Glutamatergic neuron (in vitro differentiated cells): ENCODE results near the gene CLDND1. TPM values are rescaled to one million over a fixed set of nuclear protein-coding genes. Genes with fewer than 3 reads are reported as not detected.

Experiments used
- DNase-seq: peaks from one replicate; pipeline ENCODE4 v3.0.0; 2022
- H3K27ac Mint-ChIP-seq: one replicate; pipeline ENCODE4 v1.8.0; 2020; ENCODE audit warnings: mild to moderate bottlenecking, mixed read lengths, inconsistent platforms; ENCODE audit not compliant: unreplicated experiment
- H3K27me3 Mint-ChIP-seq: one replicate; pipeline ENCODE4 v1.8.0; 2020; ENCODE audit warnings: mild to moderate bottlenecking, moderate library complexity, mixed read lengths, inconsistent platforms; ENCODE audit not compliant: unreplicated experiment
- H3K36me3 Mint-ChIP-seq: one replicate; pipeline ENCODE4 v1.8.0; 2020; ENCODE audit warnings: mild to moderate bottlenecking, mixed read lengths, inconsistent platforms; ENCODE audit not compliant: unreplicated experiment
- H3K4me1 Mint-ChIP-seq: one replicate; pipeline ENCODE4 v1.8.0; 2020; ENCODE audit warnings: mild to moderate bottlenecking, low read depth, mixed read lengths, inconsistent platforms; ENCODE audit not compliant: unreplicated experiment
- H3K4me3 Mint-ChIP-seq: one replicate; pipeline ENCODE4 v1.8.0; 2020; ENCODE audit warnings: mild to moderate bottlenecking, mixed read lengths, inconsistent platforms; ENCODE audit not compliant: unreplicated experiment
- H3K9me3 Mint-ChIP-seq: one replicate; pipeline ENCODE4 v1.8.0; 2020; ENCODE audit warnings: mild to moderate bottlenecking, moderate library complexity, mixed read lengths, inconsistent platforms; ENCODE audit not compliant: unreplicated experiment
- total RNA-seq: library from RNA; stranded (reverse); fragmentation: NEBNext Ultra II Directional; extraction: Animal tissue kit (Norgen Biotek cat#: 25700); gene quantifications from one replicate; pipeline ENCODE4 v1.2.1, GENCODE V29; 2021; ENCODE audit not compliant: unreplicated experiment
- TF ChIP-seq, protein P1 (sequence below): fragments of 200-600 bp; sonication (generic); IDR thresholded peaks from one replicate; pipeline ENCODE4 v1.5.0; 2021; ENCODE audit not compliant: partially characterized antibody, unreplicated experiment

CLDND1 gene
- total RNA-seq, 1 donor from 2014 or later: 164 TPM

DNA sequence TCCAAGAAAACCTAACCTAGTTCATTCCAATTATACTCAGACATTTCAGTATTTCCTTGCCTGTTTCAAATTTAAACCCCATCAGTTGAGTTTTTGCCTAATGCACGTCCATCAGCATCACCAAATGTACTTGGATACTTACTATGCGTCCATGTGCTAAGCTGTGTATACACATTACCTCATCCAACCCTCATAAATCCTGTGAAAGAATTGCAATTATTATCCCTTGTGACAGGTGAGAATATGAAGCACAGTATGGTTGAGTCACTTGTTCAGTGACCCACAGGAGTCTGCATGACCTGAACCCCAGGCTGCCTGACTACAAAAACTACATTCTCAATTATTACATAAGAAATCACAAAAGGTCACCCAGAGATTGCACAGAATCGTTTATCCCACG is 22.7 kb downstream of the CLDND1 start:
- H3K4me3 Mint-ChIP-seq: no peak overlapping the region
- DNase-seq: no peak
- no peaks in the 10 kb centered on the region for H3K4me1 Mint-ChIP-seq
- TF ChIP-seq, protein P1, sequence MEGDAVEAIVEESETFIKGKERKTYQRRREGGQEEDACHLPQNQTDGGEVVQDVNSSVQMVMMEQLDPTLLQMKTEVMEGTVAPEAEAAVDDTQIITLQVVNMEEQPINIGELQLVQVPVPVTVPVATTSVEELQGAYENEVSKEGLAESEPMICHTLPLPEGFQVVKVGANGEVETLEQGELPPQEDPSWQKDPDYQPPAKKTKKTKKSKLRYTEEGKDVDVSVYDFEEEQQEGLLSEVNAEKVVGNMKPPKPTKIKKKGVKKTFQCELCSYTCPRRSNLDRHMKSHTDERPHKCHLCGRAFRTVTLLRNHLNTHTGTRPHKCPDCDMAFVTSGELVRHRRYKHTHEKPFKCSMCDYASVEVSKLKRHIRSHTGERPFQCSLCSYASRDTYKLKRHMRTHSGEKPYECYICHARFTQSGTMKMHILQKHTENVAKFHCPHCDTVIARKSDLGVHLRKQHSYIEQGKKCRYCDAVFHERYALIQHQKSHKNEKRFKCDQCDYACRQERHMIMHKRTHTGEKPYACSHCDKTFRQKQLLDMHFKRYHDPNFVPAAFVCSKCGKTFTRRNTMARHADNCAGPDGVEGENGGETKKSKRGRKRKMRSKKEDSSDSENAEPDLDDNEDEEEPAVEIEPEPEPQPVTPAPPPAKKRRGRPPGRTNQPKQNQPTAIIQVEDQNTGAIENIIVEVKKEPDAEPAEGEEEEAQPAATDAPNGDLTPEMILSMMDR: no peak
- no peaks in the 10 kb centered on the region for H3K27me3 Mint-ChIP-seq
- no peaks in the 10 kb centered on the region for H3K36me3 Mint-ChIP-seq
- no peak overlapping the region for H3K27ac Mint-ChIP-seq
- H3K9me3 Mint-ChIP-seq: no peaks in the 10 kb centered on the region

DNA sequence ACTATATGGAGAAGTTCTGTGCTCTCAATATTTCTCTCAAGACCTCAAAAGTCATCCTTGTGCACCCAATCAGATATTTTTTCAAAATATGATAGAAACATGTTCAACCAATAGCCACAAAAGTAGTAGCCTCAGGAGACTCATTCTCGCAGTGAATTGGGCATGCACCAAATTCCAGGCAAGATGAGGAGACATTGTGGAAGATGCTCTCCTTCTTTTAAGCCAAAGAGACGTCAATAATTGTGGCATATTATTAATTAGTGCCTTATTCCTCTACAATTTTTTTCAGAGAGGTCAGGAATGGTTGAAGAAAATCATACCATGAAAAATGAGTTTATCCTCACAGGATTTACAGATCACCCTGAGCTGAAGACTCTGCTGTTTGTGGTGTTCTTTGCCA is 25.3 kb downstream of the CLDND1 start, which contains the start of gene OR5K2:
OR5K2 (plus strand) TSS at position 301 of the 400 bp plus-strand sequence; CDS start at position 301, 0 bp downstream.
- Mint-ChIP-seq H3K36me3 (no peaks in the 10 kb centered on the region), H3K9me3 (no peaks in the 10 kb centered on the region)
- TF ChIP-seq, protein P1: no peak

DNA sequence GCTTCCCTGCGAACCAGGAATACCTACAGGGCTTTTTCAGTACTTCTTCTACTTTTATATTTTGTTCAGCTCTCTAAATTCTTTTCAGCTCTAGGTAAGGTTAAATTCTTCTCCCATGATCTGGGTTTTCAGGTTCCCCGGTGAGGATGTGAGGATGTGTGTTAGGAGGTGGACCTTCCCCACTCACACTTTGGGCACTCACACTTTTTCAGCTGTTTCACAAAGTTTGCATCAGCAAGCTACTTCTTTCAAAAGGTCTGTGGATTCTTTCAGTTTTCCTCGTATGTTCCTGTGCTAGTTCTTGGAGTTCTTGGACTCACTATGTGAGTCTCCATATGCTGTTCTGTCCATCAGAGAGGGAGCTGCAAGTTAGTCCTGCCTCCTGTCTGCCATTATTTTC is 39.1 kb downstream of the CLDND1 start:
- H3K9me3 Mint-ChIP-seq: no peaks in the 10 kb centered on the region
- no peaks in the 10 kb centered on the region for H3K4me1 Mint-ChIP-seq
- no peak overlapping the region for H3K27ac Mint-ChIP-seq
- TF ChIP-seq, protein P1: no peak
- no peak for DNase-seq
- H3K36me3 Mint-ChIP-seq: no peaks in the 10 kb centered on the region
- no peaks in the 10 kb centered on the region for H3K27me3 Mint-ChIP-seq
- no peak overlapping the region for H3K4me3 Mint-ChIP-seq

More for the DNA sequence above, 25.3 kb downstream of the CLDND1 start, which contains the start of gene OR5K2:
- Mint-ChIP-seq H3K27me3 (no peaks in the 10 kb centered on the region), H3K4me1 (no peaks in the 10 kb centered on the region), H3K27ac (no peak within 1 kb of the TSS), H3K4me3 (no peak within 1 kb of the TSS)
- DNase-seq: no peak

DNA sequence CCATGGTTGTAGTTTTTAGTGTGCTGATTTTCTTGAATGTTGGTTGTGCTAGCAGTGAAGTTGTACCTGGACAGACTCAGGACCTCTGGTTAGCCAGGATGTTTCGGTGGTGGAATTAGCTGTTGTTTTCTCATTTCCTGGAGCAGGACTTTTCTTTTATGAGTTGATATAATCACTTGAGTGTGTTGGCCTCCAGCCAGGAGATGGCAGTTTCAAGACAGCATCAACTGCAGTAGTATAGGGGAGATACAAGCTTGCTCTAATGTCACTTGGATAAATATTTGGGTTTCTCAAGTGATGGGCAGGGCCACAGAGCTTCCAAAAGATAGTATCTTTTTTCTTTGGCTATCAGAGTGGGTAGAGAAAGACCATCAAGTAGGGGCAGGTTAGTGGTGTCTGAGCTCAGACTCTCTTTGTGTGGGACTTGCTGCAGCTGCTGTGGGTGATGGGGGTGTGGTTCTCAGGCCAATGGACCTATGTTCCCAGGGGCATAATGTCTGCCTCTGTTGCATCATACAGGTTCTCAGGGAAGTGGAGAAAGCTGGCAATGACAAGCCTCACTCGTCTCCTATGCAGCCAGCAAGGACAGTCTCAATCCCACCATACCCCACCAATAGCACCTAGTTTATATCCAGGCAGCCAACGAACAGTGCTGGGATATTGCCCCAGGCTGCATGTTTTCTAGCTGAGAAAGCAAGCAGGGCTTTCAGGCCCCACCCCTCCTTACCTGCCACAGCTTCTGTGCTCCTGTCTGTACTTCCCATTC is 39.8 kb downstream of the CLDND1 start:
- no peaks in the 10 kb centered on the region for H3K9me3 Mint-ChIP-seq
- no peaks in the 10 kb centered on the region for H3K4me1 Mint-ChIP-seq
- no peak for DNase-seq
- no peaks in the 10 kb centered on the region for H3K27me3 Mint-ChIP-seq
- TF ChIP-seq, protein P1: no peak
- no peak overlapping the region for H3K4me3 Mint-ChIP-seq
- no peaks in the 10 kb centered on the region for H3K36me3 Mint-ChIP-seq
- no peak overlapping the region for H3K27ac Mint-ChIP-seq

Other genes starting within 250 kb of the CLDND1 start
- not detected for gene OR5H2, start 240.4 kb downstream of the CLDND1 start, total RNA-seq
- gene OR5K4, start 169.0 kb downstream of the CLDND1 start, total RNA-seq: not detected
- gene OR5K3, start 132.2 kb downstream of the CLDND1 start, total RNA-seq: not detected
- not detected for gene OR5K1, start 59.7 kb downstream of the CLDND1 start, total RNA-seq
- not detected for gene OR5K2, start 25.2 kb downstream of the CLDND1 start, total RNA-seq
- not detected for gene GPR15, start 9.1 kb upstream of the CLDND1 start, total RNA-seq
- 11.5 TPM for gene CPOX, start 70.7 kb upstream of the CLDND1 start, total RNA-seq
- gene ST3GAL6, start 240.4 kb upstream of the CLDND1 start, total RNA-seq: 52.9 TPM